Activated CD8-positive, alpha-beta T cell treated with anti-CD3 and anti-CD28 coated beads for 36 hours (primary cell): Measurements from ENCODE around the gene COLEC12. TPM values are rescaled to one million over a fixed set of nuclear protein-coding genes. Genes with fewer than 3 reads are reported as not detected.
"Not testable (repeated sequence)": the region's sequence is repeated elsewhere in the genome, so short reads cannot be mapped to it uniquely, and the experiment has no call there.

Source experiments
- ATAC-seq: fragments of 200-7000 bp; cut with Tn5 transposase; one replicate; pipeline ENCODE4 v1.10.0; 2021; ENCODE audit warnings: mild to moderate bottlenecking, moderate library complexity
- CTCF ChIA-PET: fragments of 350-600 bp; sonication (Branson Sonifier 250); formaldehyde crosslinking; loops from one replicate; lab custom pipeline; 2021; ENCODE audit warnings: antibody characterized with exemption; lab: Charles Lee
- POLR2A ChIA-PET: fragments of 350-600 bp; sonication (Branson Sonifier 250); formaldehyde crosslinking; loops from one replicate; lab custom pipeline; 2021; ENCODE audit warnings: antibody characterized with exemption; lab: Charles Lee
- DNase-seq: peaks from one replicate; pipeline ENCODE4 v3.0.0-alpha.2; 2020
- H3K27ac Mint-ChIP-seq: one replicate; pipeline ENCODE4 v1.8.0; 2021; ENCODE audit warnings: mild to moderate bottlenecking, mixed read lengths
- H3K27me3 Mint-ChIP-seq: one replicate; pipeline ENCODE4 v1.8.0; 2021; ENCODE audit warnings: mixed read lengths
- H3K36me3 Mint-ChIP-seq: one replicate; pipeline ENCODE4 v1.8.0; 2021; ENCODE audit warnings: low read depth, mixed read lengths
- H3K4me1 Mint-ChIP-seq: one replicate; pipeline ENCODE4 v1.8.0; 2021; ENCODE audit warnings: low read depth, mixed read lengths
- H3K4me3 Mint-ChIP-seq: one replicate; pipeline ENCODE4 v1.8.0; 2021; ENCODE audit warnings: mild to moderate bottlenecking, moderate library complexity, mixed read lengths
- H3K9me3 Mint-ChIP-seq: one replicate; pipeline ENCODE4 v1.8.0; 2021; ENCODE audit warnings: mixed read lengths
- CTCF ChIP-seq: fragments of 200-600 bp; IDR thresholded peaks from one replicate; pipeline ENCODE4 v1.8.0; 2022; ENCODE audit warnings: antibody characterized with exemption, mild to moderate bottlenecking
- intact Hi-C: fragments of 100-400 bp; cut with micrococcal nuclease; formaldehyde crosslinking; loops from one replicate; pipeline ENCODE4 v1.10.0; 2022
- total RNA-seq, 2 experiments: library from RNA; stranded (reverse); gene quantifications; one replicate each; pipeline ENCODE4 v1.2.3, GENCODE V29; 2021

Gene COLEC12
- total RNA-seq, 2 experiments from 2014 or later = not detected

- H3K27ac Mint-ChIP-seq = no peak overlapping the region
- intact Hi-C loops = no loop called here
- CTCF ChIA-PET = no interaction called here
- H3K9me3 Mint-ChIP-seq = no peaks in the 10 kb centered on the region
- H3K36me3 Mint-ChIP-seq = no peaks in the 10 kb centered on the region
- DNase-seq (no peak), ATAC-seq (no peak)
- POLR2A ChIA-PET = no interaction called here
- H3K4me1 Mint-ChIP-seq = no peaks in the 10 kb centered on the region
- H3K27me3 Mint-ChIP-seq = peaks cover 3% of the 10 kb centered on the region
- TF ChIP-seq CTCF = no peak
- H3K4me3 Mint-ChIP-seq = no peak overlapping the region
Observed at GRCh38 chr18:312415-312814, 188.1 kb downstream of the COLEC12 start.

- DNase-seq = no peak
- Mint-ChIP-seq H3K27me3 (peaks cover 8% of the 10 kb centered on the region), H3K27ac (no peak overlapping the region), H3K36me3 (no peaks in the 10 kb centered on the region), H3K9me3 (no peaks in the 10 kb centered on the region), H3K4me3 (no peak overlapping the region), H3K4me1 (no peaks in the 10 kb centered on the region)
- ATAC-seq = no peak
- ChIA-PET POLR2A (no interaction called here), CTCF (no interaction called here)
- TF ChIP-seq CTCF = no peak
- intact Hi-C loops = no loop called here
Observed at GRCh38 chr18:310042-310441, 190.5 kb downstream of the COLEC12 start.

GRCh38 chr18:308086-308485 lies 192.4 kb downstream of the COLEC12 start:
- not testable (repeated sequence) for H3K9me3 Mint-ChIP-seq, ATAC-seq, H3K4me1 Mint-ChIP-seq

GRCh38 chr18:306608-307255 lies 193.8 kb downstream of the COLEC12 start:
- Mint-ChIP-seq H3K4me1 (no peaks in the 10 kb centered on the region), H3K27ac (no peak overlapping the region), H3K27me3 (peaks cover 11% of the 10 kb centered on the region), H3K9me3 (no peaks in the 10 kb centered on the region), H3K4me3 (no peak overlapping the region), H3K36me3 (no peaks in the 10 kb centered on the region)
- POLR2A ChIA-PET = no interaction called here
- CTCF ChIA-PET = no interaction called here
- TF ChIP-seq CTCF = no peak
- intact Hi-C loops = no loop called here
- no peak for ATAC-seq
- DNase-seq = no peak

More at GRCh38 chr18:308086-308485, 192.4 kb downstream of the COLEC12 start:
- H3K36me3 Mint-ChIP-seq, CTCF ChIA-PET, H3K27me3 Mint-ChIP-seq, intact Hi-C loops, H3K4me3 Mint-ChIP-seq, DNase-seq, H3K27ac Mint-ChIP-seq: not testable (repeated sequence)
- POLR2A ChIA-PET = interaction anchor here (0.6 kb wide), 1 partner anchor 16 kb away, joined by 3 read pairs; no protein-coding TSS in a partner anchor

GRCh38 chr18:305003-305501 lies 195.4 kb downstream of the COLEC12 start:
- TF ChIP-seq CTCF = no peak
- peaks cover 14% of the 10 kb centered on the region for H3K27me3 Mint-ChIP-seq
- H3K4me3 Mint-ChIP-seq = no peak overlapping the region

More at GRCh38 chr18:305003-305501, 195.4 kb downstream of the COLEC12 start:
- Mint-ChIP-seq H3K4me1 (no peaks in the 10 kb centered on the region), H3K27ac (no peak overlapping the region), H3K9me3 (no peaks in the 10 kb centered on the region), H3K36me3 (no peaks in the 10 kb centered on the region)
- DNase-seq = no peak
- no peak for ATAC-seq
- CTCF ChIA-PET = no interaction called here
- POLR2A ChIA-PET = no interaction called here
- intact Hi-C loops = no loop called here
